Stimulated activated CD4-positive, alpha-beta T cell treated with anti-CD3 and anti-CD28 coated beads, Interleukin-1b, Interleukin-23, amount 100 ng/mL, for 48 hours (primary cell): ENCODE results near the gene ARHGAP18.

Source experiments
- DNase-seq: peaks from one replicate; pipeline ENCODE4 v3.0.0-alpha.2; 2020

Gene ARHGAP18

DNA sequence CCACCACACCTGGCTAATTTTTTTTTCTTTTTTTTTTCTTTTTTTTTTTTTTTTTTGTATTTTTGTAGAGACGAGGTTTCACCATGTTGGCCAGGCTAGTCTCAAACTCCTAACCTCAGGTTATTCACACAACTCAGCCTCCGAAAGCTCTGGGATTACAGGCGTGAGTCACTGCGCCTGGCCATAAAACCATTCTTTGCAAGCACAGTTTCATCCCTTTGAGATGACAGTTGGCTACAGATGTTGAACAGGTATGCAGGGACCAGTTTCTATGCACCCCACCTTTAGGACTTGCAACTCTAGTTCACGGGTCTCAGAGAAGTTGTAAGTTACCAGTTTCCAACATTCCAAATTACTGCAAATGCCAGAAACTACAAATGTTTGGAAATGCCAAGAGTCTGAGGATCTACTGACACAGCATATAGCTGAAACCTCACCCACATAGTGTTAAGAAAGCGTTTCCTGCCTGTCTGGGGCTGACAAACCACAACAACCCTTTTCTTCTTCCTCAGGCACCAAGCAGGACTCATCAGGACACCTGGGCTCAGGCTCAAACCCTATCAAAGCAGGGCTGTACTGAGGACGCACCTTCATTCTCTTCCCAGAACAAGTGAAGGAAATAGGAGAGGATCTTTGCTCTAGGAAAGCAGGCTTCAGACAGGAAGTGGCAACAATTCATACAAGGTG lies 22.9 kb downstream of the ARHGAP18 start:
- DNase-seq = peak; percentile 48

- DNase-seq = no peak
Observed at GRCh38 chr6:129685662-129686031, 24.3 kb downstream of the ARHGAP18 start.

- DNase-seq = no peak
Observed at GRCh38 chr6:129684903-129685661, 24.9 kb downstream of the ARHGAP18 start.

DNA sequence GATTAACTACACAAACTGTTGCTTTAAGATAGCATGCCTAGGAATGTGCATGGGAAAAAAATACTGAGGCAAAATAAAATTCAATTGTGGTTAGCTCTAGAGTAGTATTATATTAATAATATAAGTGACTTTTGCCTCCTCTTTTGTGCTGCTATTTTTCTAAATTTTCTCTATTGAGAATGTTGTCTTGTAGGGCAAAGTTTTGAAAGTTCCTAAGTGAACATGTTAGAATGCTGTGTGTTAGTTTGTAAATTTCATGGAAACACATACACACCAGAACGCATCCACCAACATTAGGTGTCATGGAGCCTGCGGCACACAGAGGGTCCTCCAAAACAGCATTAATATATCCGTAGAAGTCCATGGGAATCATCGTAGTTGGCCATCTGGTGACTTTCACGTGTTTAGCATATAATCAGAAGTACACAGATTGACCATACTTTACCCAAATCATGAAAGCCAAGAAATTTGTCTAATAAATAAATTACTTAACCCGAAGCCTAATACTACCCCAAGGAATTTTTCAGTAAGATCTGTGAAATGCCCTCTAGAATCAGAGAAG lies 25.6 kb downstream of the ARHGAP18 start:
- DNase-seq = no peak

GRCh38 chr6:129683601-129684322 lies 26.2 kb downstream of the ARHGAP18 start:
- DNase-seq = peak; percentile 77

DNA sequence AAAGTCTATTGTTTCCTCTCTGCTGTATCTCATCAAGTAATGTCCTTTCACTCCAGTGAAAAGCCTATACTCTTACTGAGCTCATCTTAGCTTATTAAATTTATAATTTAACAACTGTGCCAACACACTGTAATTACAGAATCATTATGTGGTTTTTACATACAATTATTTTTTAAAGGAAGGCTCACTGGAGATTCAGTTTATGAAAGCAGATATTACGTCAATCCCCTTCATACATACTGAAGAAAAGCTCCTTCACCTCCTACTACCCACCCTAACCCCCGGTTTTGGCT lies 28.1 kb downstream of the ARHGAP18 start:
- DNase-seq = no peak

GRCh38 chr6:129680633-129681032 lies 29.3 kb downstream of the ARHGAP18 start:
- DNase-seq = no peak

- no peak for DNase-seq
Observed at GRCh38 chr6:129679758-129680157, 30.2 kb downstream of the ARHGAP18 start.

- no peak for DNase-seq
Observed at GRCh38 chr6:129679275-129679674, 30.7 kb downstream of the ARHGAP18 start.

DNA sequence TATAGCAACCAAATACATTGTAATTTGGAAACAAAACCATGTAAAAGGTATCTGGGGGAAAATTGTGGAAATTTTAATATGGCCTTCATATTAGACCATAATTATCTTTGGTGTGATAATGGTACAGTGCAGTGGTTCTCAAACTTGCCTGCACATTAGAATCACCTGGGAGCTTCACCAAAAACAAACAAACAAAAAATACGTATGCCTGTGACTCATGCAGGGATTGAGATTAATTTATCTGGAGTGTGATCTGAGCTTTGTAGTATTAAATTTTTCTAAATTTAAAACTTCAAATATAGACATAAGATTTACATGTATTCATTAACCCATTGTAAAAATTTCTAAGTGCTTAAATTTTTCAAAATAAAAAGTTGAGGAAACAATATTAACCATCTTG lies 31.5 kb downstream of the ARHGAP18 start:
- DNase-seq = no peak

GRCh38 chr6:129677620-129678325 lies 32.2 kb downstream of the ARHGAP18 start:
- no peak for DNase-seq

DNA sequence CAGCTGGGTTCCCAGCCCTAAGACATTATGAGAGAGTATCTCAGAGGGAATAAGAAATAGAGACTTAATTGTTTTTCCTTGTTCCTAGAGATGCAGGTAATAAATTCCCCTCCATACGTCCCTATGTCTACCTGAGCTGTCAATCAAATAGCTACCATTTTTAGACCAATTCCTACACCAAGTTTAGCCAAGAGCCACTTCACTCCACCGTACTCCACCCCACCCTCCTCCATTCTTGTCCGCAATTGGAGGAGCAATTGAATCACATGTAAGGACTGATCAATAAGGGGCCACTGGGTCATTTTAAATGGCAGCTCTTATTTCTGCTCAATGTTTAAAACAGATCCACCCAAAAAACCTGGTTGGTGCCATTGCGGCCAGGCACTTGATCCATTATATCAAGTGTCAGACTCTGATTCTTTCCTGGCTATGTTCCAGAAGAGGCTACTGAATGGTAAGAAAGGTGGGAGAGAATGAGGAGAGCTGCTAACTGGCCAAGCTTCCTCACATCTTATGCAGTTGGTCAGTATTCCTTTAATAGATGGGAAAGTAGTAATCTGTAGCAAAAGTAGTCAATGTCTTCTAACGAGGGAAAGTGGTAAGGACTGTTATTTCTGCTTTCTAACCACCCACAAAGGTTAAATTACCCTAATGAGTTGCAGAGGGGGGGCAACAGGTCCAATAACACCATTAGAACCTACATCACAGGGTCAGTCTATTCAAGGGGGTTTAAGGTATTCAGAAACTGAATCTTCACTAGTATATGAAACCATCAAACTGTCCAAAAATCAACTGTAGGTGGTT lies 34.1 kb downstream of the ARHGAP18 start:
- no peak for DNase-seq

DNA sequence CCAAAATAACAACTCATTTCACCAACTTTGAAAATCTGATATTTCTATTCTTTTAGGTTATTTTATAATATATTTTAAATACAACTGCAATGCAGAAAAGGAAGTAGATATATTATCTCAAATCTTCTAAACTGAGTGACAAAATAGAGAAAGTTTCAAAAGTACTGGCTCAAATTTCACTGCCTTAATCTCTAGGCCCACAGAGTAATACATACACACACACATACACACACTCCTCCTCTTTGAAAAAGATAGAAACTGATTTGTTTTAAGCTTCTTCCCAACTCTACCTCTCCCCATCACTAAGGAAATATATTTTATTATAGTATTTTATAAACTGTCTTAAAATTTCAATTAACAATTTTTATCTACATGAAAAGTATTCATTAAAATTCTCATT lies 36.2 kb downstream of the ARHGAP18 start:
- DNase-seq = no peak

- DNase-seq = no peak
Observed at GRCh38 chr6:129672881-129673631, 36.9 kb downstream of the ARHGAP18 start.

- DNase-seq = no peak
Observed at GRCh38 chr6:129672341-129672682, 37.7 kb downstream of the ARHGAP18 start.

DNA sequence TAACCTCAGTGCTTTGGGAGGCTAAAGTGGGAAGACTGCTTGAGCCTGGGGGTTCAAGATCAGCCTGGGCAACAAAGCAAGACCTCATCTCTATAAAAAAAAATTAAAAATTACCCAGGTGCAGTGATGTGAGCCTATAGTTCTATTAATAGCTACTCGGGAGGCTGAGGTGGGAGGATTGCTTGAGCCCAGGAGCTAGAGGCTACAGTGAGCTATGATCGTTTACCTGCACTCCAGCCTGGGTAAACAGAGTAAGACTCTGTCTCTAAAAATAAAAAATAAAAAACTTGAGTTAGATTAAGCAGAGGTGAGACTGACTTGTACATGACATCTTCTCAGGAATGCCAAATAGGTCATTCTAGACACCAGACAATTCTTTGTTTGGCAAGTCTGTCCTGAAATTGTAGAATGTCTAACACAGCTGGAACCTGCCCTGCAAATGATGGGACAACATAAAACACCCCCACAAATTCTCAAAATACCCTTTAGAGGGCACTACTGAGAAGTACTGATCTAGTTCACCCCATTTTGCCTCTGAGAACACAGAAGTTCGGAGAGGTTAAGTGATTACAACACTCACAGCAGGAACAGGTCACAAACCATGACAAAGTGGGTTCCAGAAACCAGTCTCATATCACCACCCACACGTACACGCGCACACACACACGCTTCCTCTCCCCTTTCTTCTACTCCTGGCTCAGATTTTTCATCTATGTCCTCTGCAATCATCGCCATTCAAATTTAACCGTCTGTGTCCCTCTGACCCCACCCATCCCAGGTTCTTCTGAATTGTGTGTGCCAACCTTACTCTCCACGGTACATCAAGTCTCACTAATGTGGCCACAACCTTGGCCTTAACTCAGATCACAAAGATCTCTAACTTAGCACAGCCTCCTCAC lies 38.3 kb downstream of the ARHGAP18 start:
- peak; percentile 78 for DNase-seq

GRCh38 chr6:129670634-129671033 lies 39.3 kb downstream of the ARHGAP18 start:
- no peak for DNase-seq

- DNase-seq = no peak
Observed at GRCh38 chr6:129667621-129668020, 42.4 kb downstream of the ARHGAP18 start.

- no peak for DNase-seq
Observed at GRCh38 chr6:129667034-129667433, 42.9 kb downstream of the ARHGAP18 start.

DNA sequence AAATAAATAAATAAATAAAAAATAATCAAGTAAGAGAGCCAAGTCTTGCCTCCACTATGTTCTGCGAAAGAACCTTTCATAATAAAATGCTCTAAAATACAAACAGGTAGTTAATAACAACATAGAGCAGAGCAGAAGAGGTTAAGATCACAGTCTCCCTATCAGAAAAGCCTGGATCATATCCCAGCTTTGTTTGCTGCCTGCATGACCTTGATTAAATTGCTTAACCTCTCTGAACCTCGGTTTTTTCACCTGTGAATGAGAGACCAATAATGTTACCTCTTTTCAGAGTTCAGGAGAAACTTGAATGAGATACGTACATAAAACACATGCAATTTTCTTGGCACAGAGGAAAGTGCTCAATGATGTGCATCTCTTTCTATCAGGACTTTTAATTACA lies 44.4 kb downstream of the ARHGAP18 start:
- no peak for DNase-seq

- no peak for DNase-seq
Observed at GRCh38 chr6:129663531-129663930, 46.4 kb downstream of the ARHGAP18 start.
